Osteoblast (primary cell): ENCODE measurements around the gene TNFRSF1A. TPM values are rescaled to one million over a fixed set of nuclear protein-coding genes. Genes with fewer than 3 reads are reported as not detected.
A peak's percentile ranks its signal among the peaks of the same experiment; 100 is the strongest.

Experiments used
- DNase-seq: peaks from one replicate; pipeline ENCODE4 v3.0.0; 2011; ENCODE audit warnings: low spot score, mixed read lengths; ENCODE audit not compliant: insufficient read length; ENCODE audit errors: missing footprints
- H2AFZ ChIP-seq: 2 replicates; pipeline ENCODE4 v1.6.0; 2011; ENCODE audit warnings: mild to moderate bottlenecking, low read length
- H3K27ac ChIP-seq: 2 replicates; pipeline ENCODE4 v1.5.1; 2011; ENCODE audit warnings: mild to moderate bottlenecking, low read depth, low read length, moderate library complexity
- H3K27me3 ChIP-seq: 2 replicates; pipeline ENCODE4 v1.6.0; 2012; ENCODE audit warnings: mild to moderate bottlenecking, control low read depth, inconsistent platforms, low read length, moderate library complexity; ENCODE audit not compliant: insufficient read depth
- H3K36me3 ChIP-seq: 2 replicates; pipeline ENCODE4 v1.5.1; 2011; ENCODE audit warnings: mild to moderate bottlenecking, low read length, control low read depth, moderate library complexity; ENCODE audit not compliant: insufficient read depth
- H3K4me1 ChIP-seq: 2 replicates; pipeline ENCODE4 v1.5.1; 2011; ENCODE audit warnings: mild to moderate bottlenecking, low read length, control low read depth, moderate library complexity; ENCODE audit not compliant: insufficient read depth
- H3K4me2 ChIP-seq: 2 replicates; pipeline ENCODE4 v1.6.0; 2011; ENCODE audit warnings: mild to moderate bottlenecking, low read length; ENCODE audit not compliant: insufficient read depth
- H3K4me3 ChIP-seq: fragments of 200-600 bp; sonication (generic); 3 replicates; pipeline ENCODE4 v1.5.1; 2012; ENCODE audit warnings: mild to moderate bottlenecking, low read length, inconsistent platforms; ENCODE audit not compliant: insufficient read depth
- H3K79me2 ChIP-seq: 2 replicates; pipeline ENCODE4 v1.6.0; 2012; ENCODE audit warnings: mild to moderate bottlenecking, low read length, control low read depth, inconsistent platforms; ENCODE audit not compliant: insufficient read depth
- H3K9me3 ChIP-seq: 2 replicates; pipeline ENCODE4 v1.5.1; 2011; ENCODE audit warnings: low read depth, low read length, control low read depth
- H4K20me1 ChIP-seq: 2 replicates; pipeline ENCODE4 v1.6.0; 2012; ENCODE audit warnings: mild to moderate bottlenecking, low read length, control low read depth; ENCODE audit not compliant: insufficient read depth
- total RNA-seq: library from RNA; depleted of rRNA; stranded (reverse); fragments of >200 nt; gene quantifications from 2 replicates; pipeline ENCODE4 v1.2.3, GENCODE V29; 2012
- TF ChIP-seq, protein P1 (sequence below): IDR thresholded peaks from 2 replicates; pipeline ENCODE4 v1.5.1; 2011; ENCODE audit warnings: mild to moderate bottlenecking, low read depth, low read length, moderate library complexity; ENCODE audit errors: extremely low read depth

TNFRSF1A gene
- total RNA-seq, 1 donor = 228 TPM

- Histone ChIP-seq H3K36me3 (no peaks in the 10 kb centered on the region), H2AFZ (no peak overlapping the region), H3K4me3 (no peak overlapping the region), H3K27me3 (no peaks in the 10 kb centered on the region), H3K4me1 (peaks cover 30% of the 10 kb centered on the region), H3K4me2 (peak overlapping the region; percentile 39), H3K27ac (peak overlapping the region; percentile 95), H3K79me2 (no peaks in the 10 kb centered on the region), H3K9me3 (no peaks in the 10 kb centered on the region), H4K20me1 (no peaks in the 10 kb centered on the region)
- TF ChIP-seq, protein P1, sequence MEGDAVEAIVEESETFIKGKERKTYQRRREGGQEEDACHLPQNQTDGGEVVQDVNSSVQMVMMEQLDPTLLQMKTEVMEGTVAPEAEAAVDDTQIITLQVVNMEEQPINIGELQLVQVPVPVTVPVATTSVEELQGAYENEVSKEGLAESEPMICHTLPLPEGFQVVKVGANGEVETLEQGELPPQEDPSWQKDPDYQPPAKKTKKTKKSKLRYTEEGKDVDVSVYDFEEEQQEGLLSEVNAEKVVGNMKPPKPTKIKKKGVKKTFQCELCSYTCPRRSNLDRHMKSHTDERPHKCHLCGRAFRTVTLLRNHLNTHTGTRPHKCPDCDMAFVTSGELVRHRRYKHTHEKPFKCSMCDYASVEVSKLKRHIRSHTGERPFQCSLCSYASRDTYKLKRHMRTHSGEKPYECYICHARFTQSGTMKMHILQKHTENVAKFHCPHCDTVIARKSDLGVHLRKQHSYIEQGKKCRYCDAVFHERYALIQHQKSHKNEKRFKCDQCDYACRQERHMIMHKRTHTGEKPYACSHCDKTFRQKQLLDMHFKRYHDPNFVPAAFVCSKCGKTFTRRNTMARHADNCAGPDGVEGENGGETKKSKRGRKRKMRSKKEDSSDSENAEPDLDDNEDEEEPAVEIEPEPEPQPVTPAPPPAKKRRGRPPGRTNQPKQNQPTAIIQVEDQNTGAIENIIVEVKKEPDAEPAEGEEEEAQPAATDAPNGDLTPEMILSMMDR = no peak
- peak; percentile 76 for DNase-seq
Measured at GRCh38 chr12:6285532-6286306, 56.2 kb downstream of the TNFRSF1A start.

- DNase-seq = peak; percentile 92
- TF ChIP-seq, protein P1 = peak; percentile 98
Measured at GRCh38 chr12:6285063-6285477, 56.8 kb downstream of the TNFRSF1A start.

GRCh38 chr12:6284273-6284672, 57.6 kb downstream of the TNFRSF1A start:
- no peak overlapping the region for H3K4me3 ChIP-seq
- H3K9me3 ChIP-seq = no peaks in the 10 kb centered on the region
- H4K20me1 ChIP-seq = no peaks in the 10 kb centered on the region
- H3K36me3 ChIP-seq = no peaks in the 10 kb centered on the region
- DNase-seq = no peak
- H2AFZ ChIP-seq = no peak overlapping the region
- H3K27me3 ChIP-seq = no peaks in the 10 kb centered on the region
- peaks cover 44% of the 10 kb centered on the region for H3K4me1 ChIP-seq
- TF ChIP-seq, protein P1 = no peak
- H3K27ac ChIP-seq = no peak overlapping the region
- no peaks in the 10 kb centered on the region for H3K79me2 ChIP-seq
- H3K4me2 ChIP-seq = no peak overlapping the region

More at GRCh38 chr12:6285063-6285477, 56.8 kb downstream of the TNFRSF1A start:
- Histone ChIP-seq H3K4me2 (peak overlapping the region; percentile 4), H2AFZ (peak overlapping the region; percentile 43), H3K27ac (peak overlapping the region; percentile 95), H3K27me3 (no peaks in the 10 kb centered on the region), H3K79me2 (no peaks in the 10 kb centered on the region), H3K36me3 (no peaks in the 10 kb centered on the region), H3K9me3 (no peaks in the 10 kb centered on the region), H4K20me1 (no peaks in the 10 kb centered on the region), H3K4me3 (no peak overlapping the region), H3K4me1 (peaks cover 36% of the 10 kb centered on the region)

- DNase-seq = no peak
- H3K27me3 ChIP-seq = no peaks in the 10 kb centered on the region
- H3K4me2 ChIP-seq = no peak overlapping the region
- peaks cover 51% of the 10 kb centered on the region for H3K4me1 ChIP-seq
- TF ChIP-seq, protein P1 = no peak
- H3K9me3 ChIP-seq = no peaks in the 10 kb centered on the region
- H4K20me1 ChIP-seq = no peaks in the 10 kb centered on the region
- no peaks in the 10 kb centered on the region for H3K36me3 ChIP-seq
- H2AFZ ChIP-seq = no peak overlapping the region
- no peak overlapping the region for H3K4me3 ChIP-seq
- H3K27ac ChIP-seq = no peak overlapping the region
- H3K79me2 ChIP-seq = no peaks in the 10 kb centered on the region
Measured at GRCh38 chr12:6282453-6282840, 59.4 kb downstream of the TNFRSF1A start.
